NCI-H1092 treated with DMSO at 0.1 percent for 48 hours (cell line): ENCODE results near the gene CAV2.

Source experiments
- DNase-seq: peaks from one replicate; lab custom pipeline; 2025; lab: John Stamatoyannopoulos, UW

CAV2 gene

DNA sequence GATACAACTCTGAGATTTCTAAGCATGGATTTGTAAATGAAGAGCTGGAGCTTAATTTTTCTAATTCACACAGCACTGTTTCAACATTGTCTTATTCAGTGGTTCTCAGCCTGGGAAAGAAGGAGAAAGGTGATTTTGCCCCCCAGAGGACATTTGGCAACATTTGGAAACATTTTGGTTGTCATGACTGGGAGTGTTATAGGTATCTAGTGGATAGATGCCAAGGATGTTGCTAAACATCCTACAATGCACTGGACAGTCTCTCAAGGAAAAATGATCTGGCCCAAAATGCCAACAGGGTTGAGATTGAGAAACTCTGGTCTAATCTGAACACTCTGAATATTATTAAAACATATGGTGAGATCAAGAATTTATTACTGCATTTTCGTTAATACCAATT is 3.8 kb upstream of the CAV2 start:
- no peak for DNase-seq

DNA sequence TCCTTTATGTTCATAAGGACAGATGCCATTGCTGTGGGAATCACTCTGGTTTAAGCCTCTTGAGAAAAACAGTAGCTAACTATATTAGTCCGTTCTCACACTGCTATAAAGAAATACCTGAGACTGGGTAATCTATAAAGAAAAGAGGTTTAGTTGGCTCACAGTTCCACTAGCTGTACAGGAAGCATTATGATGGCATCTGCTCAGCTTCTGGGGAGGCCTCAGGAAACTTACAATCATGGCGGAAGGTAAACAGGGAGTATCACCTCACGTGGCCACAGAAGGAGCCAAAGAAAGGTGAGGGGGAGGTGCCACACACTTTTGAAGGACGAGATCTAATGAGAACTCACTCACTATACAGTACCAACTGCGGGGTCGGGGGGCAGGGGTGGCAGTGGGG is 2.9 kb upstream of the CAV2 start:
- DNase-seq, result no peak

DNA sequence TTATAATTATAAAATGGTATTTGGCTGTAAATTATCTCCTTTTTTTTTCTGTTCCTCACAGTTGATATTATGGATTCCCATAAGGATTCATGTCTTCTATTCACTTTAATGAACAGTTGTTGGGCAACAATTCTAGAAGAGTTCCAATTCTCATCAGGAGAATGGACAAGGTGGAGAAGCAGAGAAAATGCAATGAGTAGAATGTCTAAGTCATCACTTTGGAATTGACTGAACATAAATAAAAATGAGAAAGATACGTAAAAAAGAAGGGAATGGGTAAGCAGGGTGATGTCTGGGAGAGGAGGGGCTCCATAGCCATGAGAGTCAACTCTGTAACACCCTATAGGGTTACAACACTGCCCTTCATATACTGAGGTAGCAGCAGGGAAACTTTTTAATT is 1.8 kb upstream of the CAV2 start:
- DNase-seq, result no peak

DNA sequence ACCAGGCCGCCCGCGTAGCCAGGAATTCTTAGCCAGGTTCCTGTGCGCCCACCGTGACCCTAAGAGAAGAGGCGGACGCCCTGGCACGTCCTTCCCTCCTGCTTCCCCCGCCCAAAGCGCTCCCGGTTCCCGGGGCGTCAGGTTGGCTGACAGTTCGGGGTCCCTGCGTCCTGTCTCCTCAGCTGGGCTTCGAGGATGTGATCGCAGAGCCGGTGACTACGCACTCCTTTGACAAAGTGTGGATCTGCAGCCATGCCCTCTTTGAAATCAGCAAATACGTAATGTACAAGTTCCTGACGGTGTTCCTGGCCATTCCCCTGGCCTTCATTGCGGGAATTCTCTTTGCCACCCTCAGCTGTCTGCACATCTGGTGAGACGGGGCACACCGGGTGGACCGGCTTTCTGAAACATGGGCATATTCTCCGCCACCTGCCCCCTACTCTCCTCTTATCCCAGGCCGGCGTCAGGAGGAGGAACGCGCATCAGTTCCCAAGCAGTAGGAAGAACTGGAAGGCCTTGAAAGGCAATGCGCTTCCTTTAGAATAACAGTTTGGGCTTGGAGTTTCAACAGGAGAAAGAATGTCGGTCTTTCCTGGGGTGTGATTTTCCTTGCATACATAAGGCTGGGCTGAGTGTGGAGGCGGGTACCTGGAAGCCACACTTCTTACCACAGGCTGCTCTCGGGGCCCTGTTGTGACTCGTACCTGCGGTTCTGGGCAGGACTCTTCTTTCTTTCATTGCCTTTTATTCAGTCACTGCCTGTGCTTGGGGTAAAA is 728 bp downstream of the CAV2 start:
- DNase-seq, result no peak

DNA sequence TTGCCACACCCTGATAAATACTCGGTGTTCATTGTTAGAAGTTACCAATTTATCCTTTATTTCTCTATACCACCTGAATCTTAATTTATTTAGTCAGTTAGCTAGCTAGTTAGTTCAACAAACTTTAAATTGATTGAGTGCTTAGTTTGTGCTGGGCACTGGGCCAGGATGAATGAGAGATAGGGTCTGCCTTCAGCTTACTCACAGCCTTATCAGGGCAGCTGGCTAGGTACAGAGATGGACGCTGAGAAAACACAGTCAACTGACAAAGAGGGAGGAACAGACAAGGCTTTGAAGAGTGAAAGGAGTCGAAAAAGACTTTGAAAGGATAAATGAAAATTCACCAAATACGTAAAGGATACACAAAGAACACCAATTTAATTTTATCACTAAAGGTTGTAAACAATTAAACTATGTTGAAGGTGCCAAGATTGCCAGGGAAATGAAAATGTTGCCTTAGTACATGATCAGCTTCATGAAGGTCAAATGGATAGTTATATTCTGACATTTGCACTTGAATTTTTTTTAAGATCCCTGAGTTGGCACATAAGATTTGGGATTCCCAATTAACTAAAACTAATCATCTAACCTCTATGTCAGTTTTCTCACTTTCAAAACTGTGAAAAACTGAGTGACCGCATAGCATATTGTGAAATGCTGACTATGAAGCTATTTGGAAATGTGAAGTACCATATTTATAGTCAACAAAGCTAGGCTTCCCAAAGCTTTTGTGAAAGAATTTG is 2.1 kb downstream of the CAV2 start:
- DNase-seq, result no peak

DNA sequence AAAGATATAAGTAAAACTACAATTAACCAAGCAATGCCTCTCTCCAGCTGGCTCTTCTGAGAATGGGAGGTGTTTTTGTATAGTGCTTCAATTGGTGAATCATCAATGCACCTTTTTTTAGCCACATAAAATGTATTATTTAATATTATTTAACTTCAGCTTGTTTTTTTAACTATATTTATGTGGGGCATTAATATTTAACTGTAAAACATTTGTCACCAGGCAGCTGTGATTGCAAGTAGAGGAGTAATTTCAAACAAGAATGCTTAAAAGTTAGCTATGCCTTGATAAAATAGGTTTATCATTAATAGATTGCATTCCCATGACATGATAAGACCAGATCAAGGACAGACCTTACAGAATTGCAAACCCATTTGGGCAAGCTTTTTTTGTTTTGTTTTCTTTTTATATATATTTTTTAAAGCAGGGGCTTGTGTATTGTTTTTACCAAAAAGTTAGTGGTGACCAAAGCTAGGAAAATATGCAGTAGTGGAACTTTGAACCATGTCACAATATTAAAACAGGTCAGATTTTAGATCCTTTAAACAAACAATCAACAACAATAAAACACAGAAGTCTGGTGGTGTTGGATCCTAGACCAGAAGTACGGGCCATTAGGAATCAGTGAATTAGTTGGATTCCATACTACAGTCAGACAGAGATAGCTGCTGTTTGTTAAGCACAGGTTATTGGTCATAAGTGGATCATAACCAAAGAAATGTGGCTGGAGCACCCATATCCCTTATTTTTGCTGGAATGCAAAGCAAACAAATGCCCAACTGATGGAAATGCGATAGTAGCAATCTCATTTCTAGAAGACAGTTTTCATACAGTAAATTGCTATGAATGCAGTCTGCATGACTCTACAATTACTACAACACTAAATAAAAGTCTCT is 2.9 kb downstream of the CAV2 start:
- DNase-seq, result no peak

DNA sequence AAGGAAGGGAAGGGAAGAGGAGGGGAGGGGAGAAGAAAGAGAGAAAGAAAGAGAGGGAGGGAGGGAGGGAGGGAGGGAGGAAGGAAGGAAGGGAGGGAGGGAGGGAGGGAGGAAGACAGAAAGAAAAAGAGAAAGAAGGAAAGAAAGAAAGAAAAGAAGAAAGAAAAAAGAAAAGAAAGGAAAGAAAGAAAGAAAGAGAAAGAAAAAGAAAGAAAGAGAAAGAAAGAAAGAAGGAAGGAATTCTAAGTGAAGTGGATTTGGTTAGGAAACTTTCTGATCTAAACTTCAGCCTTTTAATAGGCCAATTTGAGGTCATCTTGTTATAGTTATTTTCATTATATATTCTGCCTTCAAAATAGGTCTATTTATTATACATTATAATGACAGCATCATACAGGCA is 4.3 kb downstream of the CAV2 start:
- DNase-seq, result no peak

DNA sequence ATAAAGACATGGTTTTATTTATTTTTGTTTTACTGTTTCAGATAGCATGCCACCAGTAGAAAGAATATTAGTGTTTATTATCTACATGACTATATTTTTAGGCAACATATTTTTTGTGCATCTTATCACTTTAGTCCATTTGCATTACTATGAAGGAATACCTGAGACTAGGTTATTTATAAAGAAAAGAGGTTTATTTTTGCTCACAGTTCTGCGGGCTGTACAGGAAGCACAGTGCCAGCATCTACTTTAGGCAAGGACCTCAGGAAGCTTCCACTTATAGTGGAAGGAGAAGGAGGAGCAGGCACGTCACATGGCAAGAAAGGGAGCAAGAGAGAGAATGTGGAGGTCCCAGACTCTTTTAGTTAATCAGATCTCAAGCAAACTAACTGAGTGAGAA is 5.7 kb downstream of the CAV2 start:
- DNase-seq, result no peak

DNA sequence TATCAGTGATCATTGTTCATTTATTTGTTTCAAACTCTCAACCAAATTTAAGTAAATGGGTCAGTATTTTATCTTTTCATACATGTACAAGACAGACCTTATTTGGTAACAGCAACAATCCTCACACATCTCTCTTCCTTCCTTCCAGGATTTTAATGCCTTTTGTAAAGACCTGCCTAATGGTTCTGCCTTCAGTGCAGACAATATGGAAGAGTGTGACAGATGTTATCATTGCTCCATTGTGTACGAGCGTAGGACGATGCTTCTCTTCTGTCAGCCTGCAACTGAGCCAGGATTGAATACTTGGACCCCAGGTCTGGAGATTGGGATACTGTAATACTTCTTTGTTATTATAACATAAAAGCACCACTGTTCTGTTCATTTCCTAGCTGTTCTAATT is 6.3 kb downstream of the CAV2 start:
- DNase-seq, result no peak

DNA sequence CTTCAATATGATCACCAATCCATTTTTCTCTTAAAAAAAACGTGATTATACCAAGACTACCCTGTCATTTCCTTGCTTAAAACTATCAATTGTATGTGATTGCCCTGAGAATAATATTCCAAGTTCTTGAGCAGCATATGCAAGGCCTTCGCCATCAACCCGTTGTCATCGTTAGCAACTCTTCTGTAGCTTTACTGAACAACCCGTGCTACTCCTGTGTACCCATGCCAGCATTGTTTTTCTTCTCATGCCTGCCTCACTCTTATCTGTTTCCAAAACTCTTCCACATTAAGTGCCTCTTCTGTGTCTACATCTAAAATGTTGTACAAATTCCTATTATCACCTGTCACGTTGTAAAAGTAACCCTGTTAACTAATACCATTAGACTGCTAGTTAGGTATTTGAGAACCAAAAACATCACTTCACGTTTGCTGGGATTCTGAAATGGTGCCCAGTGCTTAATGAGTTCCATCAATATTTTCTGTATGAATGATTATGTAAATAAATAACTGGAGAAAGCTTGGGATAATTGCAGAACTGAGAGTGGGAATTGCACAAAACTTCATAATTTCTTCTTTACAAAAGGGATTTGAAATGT is 10.5 kb downstream of the CAV2 start:
- DNase-seq, result no peak

DNA sequence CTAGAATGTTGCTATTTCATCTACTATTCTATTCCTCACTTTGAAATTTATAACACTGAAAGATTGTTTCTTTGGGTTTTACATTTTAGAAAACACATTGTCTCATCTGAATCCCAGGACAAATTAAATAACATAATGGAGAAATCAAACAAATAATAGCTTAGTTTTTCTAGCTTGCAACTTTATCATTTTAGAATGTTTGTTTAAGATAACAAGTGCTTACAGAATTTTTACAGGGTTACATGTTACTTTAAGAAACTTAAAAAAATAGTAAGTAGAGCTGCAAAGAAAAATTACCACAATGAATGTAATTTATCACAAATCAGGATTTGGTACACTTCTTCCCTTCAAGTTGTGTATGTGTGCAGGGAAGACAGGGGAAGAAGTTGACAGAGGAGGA is 11.3 kb downstream of the CAV2 start:
- no peak for DNase-seq

DNA sequence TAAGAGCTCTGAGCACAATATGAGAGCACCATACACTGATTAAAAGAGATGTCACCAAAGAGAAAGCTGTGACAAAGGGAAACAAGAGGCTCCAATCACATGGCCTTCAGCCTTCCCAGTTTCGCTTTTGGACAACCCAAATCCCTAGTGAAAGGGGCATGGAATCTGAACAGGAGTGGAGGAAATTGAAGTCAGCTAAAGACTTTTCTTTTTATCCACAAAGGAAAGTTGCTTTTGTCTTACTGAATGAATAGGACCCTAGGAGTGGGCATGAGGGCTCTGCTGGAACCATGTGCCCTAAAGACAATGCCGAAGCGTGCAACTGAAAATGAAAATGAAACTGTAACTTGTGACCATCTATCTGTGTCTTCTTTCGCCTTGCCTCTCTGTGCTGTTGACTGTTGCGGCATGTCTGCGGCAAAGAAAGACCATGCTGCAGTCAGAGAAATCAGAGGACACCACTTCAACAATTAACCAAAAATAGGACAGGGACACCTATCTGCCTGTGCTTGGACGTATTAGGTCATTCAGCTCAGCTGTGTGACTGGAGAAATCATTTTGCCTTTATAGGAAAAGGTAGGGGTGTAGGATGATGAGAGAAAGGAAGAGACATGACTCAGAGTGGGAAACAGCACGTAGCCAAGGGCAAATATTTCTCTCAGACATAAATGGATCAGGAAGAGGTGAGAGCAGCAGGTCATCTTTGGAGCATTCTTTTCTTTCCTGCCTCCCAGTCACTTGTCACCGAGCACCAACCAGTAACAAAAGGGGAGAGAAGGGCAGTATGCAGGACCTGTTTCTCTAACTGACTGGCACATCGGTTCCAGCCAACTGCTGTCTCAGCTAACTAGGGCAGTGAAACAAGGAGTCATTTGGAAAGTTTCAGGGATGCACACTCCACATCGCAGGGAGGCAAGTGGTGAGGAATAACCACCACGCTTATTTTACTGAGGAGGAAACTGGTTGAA is 12.3 kb downstream of the CAV2 start:
- DNase-seq, result peak; percentile 74

DNA sequence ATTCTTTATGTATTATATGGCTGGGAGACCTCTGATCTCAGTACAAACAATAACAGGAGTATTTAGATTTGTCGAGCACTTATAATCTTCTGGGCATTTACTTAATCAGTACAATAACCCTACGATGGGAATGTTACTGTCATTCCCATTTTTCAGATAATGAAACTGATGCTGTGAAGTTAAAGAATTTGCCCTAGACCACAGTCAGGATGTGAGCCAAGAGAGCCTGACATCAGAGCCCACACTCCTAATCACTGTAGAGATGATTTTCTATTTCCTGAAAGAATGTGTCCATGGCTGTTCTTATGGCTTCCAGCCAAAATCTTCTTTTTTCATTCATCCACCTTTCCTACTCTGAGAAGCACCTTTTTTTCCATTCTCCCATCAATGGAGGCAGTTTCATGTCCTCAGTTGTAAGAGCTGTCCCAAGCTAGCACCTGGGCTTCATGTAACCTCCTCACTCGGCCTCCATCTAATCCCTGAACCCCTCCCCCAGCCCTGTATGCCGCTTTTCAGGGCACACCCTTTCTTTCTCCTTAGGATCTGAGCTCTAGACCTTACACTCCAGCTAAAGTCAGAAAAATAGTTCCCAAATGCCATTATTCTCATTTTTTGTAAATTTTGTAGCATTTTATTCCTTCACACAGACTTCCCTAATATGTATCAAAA is 13.1 kb downstream of the CAV2 start:
- no peak for DNase-seq

DNA sequence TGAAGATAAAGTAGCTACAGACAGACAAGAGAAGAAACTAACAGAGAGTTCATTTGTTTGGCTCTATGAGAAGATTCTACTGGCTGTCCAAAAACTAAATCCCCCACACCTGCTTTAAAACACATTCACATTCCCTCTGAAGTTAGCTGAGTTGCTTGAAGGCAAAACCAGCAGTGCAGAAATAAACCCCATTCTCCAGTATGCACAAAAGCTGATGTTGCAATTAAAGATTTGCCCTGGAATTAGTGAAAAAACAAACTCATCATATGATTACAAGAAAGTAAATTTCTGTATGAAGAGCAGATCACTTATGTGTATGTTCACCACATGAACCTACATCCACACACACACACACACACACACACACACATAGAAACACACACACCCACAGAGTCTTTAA is 16.0 kb downstream of the CAV2 start:
- DNase-seq, result no peak

DNA sequence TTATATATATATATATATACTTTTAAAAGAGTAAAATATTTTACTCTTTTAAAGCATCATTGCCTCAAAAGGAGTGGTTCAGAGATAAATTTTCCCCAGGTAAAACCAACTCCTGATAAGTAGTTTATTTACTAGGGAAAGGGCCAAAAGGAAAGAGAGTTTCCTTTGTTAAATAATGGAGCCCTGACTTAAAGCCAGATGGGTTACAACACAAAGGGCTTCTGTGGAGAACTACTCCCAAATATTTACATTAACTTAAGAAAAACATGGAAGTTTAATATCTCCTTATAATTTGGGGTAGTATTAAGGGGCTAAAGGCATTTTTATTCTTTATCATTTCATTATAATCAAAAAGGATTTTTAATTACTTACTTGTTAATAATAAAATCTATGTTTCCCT is 16.8 kb downstream of the CAV2 start:
- DNase-seq, result no peak

DNA sequence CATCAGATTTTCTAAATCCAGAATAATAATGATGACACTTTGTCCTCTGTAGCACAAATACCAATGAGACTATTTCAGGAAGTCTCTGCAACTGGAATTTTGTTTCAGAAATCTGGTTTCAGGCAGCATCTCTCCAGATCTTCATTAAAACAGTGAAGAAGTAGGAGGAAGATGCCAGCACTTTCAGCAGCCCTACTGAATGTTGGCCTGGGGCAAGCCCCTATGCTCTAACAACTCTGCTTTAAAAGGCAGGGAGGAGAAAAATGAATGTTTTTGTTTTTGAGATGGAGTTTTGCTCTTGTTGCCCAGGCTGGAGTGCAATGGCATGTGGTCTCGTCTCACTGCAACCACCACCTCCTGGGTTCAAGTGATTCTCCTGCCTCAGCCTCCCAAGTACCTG is 18.1 kb downstream of the CAV2 start:
- DNase-seq, result no peak

DNA sequence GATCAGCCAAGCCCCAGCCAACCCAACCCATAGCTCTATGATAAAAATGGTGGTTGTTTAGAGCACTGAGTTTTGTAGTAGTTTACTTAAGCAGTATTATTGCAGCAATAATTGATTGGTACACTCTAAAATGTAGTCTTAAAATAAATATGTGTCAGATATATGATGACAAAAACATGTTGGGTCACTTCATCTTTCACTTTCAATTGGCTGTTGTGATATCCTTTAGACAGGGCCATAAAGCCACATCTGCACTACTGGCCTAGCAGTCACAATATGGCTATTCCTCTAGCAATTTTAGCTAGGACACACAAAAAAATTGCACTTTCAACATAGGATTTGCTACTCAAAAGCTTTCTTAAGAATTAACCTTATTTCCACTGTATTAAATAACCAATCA is 19.4 kb downstream of the CAV2 start:
- DNase-seq, result no peak

DNA sequence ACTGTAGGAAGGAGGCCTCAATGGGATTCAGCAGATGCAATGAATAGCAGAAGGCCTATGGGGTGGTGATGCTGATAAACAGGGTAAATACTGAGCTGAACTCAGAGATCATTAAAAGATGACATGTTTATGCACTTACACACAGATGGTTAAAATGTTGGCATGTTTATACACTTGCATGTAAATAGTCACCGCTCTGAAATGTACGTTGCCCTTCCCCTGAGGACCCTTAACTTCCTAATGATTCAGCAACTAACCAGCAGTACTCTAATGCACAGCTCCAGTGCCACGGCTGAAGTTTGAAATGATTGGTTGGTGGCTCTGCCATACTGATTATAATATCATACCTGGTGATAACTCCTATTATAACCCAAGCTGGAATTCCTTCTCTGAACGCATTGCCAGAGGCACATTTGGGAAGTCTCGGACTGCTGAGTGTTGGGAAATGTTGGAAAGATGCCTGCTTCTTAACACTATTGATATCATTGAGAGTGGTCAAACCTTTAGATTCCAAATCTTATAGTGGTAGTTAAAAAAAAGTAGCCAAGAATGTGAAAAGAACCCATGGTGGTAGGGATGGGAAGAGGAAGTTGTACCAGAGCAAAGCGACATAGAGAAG is 21.6 kb downstream of the CAV2 start:
- DNase-seq, result no peak

DNA sequence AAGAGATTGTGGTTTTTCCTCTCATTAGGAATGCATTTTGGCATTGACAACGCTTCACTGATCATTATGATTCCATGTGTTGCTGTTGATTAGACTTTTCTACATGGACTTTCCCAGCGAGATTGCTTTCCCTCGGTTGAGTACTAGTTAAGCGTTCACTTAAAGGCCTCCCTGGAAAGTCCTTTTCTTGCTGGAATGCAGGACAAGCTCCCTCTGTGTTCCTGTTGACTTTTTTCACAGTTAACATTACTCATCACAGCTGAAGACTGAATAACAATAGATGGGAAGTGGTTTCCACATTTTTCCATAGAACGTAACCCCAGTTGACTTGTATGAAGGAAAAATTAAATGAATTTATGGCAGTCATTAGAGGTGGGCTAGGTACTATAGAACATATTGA is 22.7 kb downstream of the CAV2 start:
- DNase-seq, result no peak

DNA sequence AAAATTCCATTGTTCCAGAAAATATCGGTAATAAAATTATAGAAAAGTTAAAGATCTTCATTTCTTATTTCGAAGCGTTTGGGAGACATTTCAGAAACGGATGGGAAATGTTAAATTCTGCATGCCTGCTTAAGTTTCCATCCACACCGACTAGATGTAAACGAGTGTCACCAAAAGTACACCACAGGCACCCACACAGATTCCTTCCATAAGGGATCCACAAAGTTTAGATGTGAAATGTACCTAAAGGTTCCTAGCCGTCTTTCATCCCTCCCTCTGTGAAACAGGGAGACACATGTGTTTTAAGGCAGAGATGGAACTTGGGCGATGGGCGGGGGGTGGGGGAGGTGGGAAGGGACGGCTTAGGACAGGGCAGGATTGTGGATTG is 24.7 kb downstream of the CAV2 start:
- no peak for DNase-seq
